DND-41 (cell line): ENCODE data around the gene LHX3.

ENCODE experiments used
- ATAC-seq: fragments of 200-7000 bp; cut with Tn5 transposase; 3 replicates; pipeline ENCODE4 v1.9.1; 2021; ENCODE audit warnings: low read depth; ENCODE audit not compliant: insufficient read depth
- DNase-seq: peaks from one replicate; pipeline ENCODE4 v3.0.0-alpha.2; 2020
- H2AFZ ChIP-seq: 2 replicates; pipeline ENCODE4 v1.6.0; 2012; ENCODE audit warnings: low read depth, low read length
- H3K27ac ChIP-seq: 2 replicates; pipeline ENCODE4 v1.5.1; 2012; ENCODE audit warnings: low read length, inconsistent platforms
- H3K27me3 ChIP-seq: fragments of 200-600 bp; sonication (generic); 2 replicates; pipeline ENCODE4 v1.6.0; 2012; ENCODE audit warnings: low read length, mild to moderate bottlenecking, inconsistent platforms; ENCODE audit not compliant: insufficient read depth, poor library complexity
- H3K36me3 ChIP-seq: 2 replicates; pipeline ENCODE4 v1.5.1; 2012; ENCODE audit warnings: low read length, inconsistent platforms; ENCODE audit not compliant: insufficient read depth
- H3K4me1 ChIP-seq: 2 replicates; pipeline ENCODE4 v1.5.1; 2012; ENCODE audit warnings: mild to moderate bottlenecking, low read length; ENCODE audit not compliant: insufficient read depth
- H3K4me2 ChIP-seq: 2 replicates; pipeline ENCODE4 v1.6.0; 2012; ENCODE audit warnings: mild to moderate bottlenecking, moderate library complexity, low read length, inconsistent platforms; ENCODE audit not compliant: insufficient read depth
- H3K4me3 ChIP-seq, 2 experiments: fragments of 200-600 bp in 1 of 2; shearing (Covaris generic) in 1 of 2; 2 replicates each; pipeline ENCODE4 v1.5.1; 2012 to 2016; ENCODE audit warnings: inconsistent platforms in 2 of 2, low read length in 2 of 2, mild to moderate bottlenecking in 2 of 2, low read depth in 1 of 2, moderate library complexity in 1 of 2
- H3K79me2 ChIP-seq: 2 replicates; pipeline ENCODE4 v1.6.0; 2012; ENCODE audit warnings: low read length, inconsistent platforms; ENCODE audit not compliant: insufficient read depth
- H3K9ac ChIP-seq: 2 replicates; pipeline ENCODE4 v1.6.0; 2012; ENCODE audit warnings: low read depth, mild to moderate bottlenecking, inconsistent platforms, low read length, moderate library complexity
- H3K9me3 ChIP-seq: 2 replicates; pipeline ENCODE4 v1.5.1; 2012; ENCODE audit warnings: low read length, moderate library complexity, mild to moderate bottlenecking, inconsistent platforms; ENCODE audit not compliant: insufficient read depth, severe bottlenecking
- H4K20me1 ChIP-seq: 2 replicates; pipeline ENCODE4 v1.6.0; 2012; ENCODE audit warnings: low read length; ENCODE audit not compliant: insufficient read depth
- CTCF ChIP-seq: IDR thresholded peaks from 2 replicates; pipeline ENCODE4 v1.5.1; 2012; ENCODE audit warnings: borderline replicate concordance, low read length, moderate library complexity, mild to moderate bottlenecking; ENCODE audit not compliant: poor library complexity, severe bottlenecking; ENCODE audit errors: extremely low read depth
- EZH2 ChIP-seq: IDR thresholded peaks from 3 replicates; pipeline ENCODE4 v1.6.1; 2012; ENCODE audit warnings: borderline replicate concordance, low read depth, mild to moderate bottlenecking, moderate library complexity, low read length, inconsistent platforms; ENCODE audit not compliant: severe bottlenecking

The LHX3 gene

GRCh38 chr9:136211441-136212344 is 6.8 kb upstream of the LHX3 start:
- H4K20me1 ChIP-seq: no peaks in the 10 kb centered on the region; the same call in 1 of the 2 replicates
- no peak overlapping the region for H2AFZ ChIP-seq
- TF ChIP-seq EZH2 (no peak), CTCF (no peak)
- no peaks in the 10 kb centered on the region for H3K4me1 ChIP-seq
- no peaks in the 10 kb centered on the region for H3K79me2 ChIP-seq
- H3K9ac ChIP-seq: no peak overlapping the region
- H3K4me3 ChIP-seq: no peak overlapping the region
- no peaks in the 10 kb centered on the region for H3K27me3 ChIP-seq
- ATAC-seq (no peak), DNase-seq (no peak)
- H3K27ac ChIP-seq: no peak overlapping the region
- H3K4me2 ChIP-seq: no peak overlapping the region
- H3K36me3 ChIP-seq: peaks cover 55% of the 10 kb centered on the region
- no peaks in the 10 kb centered on the region for H3K9me3 ChIP-seq

- no peak overlapping the region for H3K4me2 ChIP-seq
- H3K79me2 ChIP-seq: no peaks in the 10 kb centered on the region
- H3K27ac ChIP-seq: no peak overlapping the region
- no peak overlapping the region for H2AFZ ChIP-seq
- ATAC-seq (no peak), DNase-seq (no peak)
- H3K4me3 ChIP-seq: no peak overlapping the region
- no peaks in the 10 kb centered on the region for H3K9me3 ChIP-seq
- H3K4me1 ChIP-seq: no peaks in the 10 kb centered on the region
- H4K20me1 ChIP-seq: peaks cover under 1% of the 10 kb centered on the region; the same call in 1 of the 2 replicates
- no peak for TF ChIP-seq CTCF
- TF ChIP-seq EZH2: no peak
- H3K36me3 ChIP-seq: peaks cover 49% of the 10 kb centered on the region
- no peaks in the 10 kb centered on the region for H3K27me3 ChIP-seq
- H3K9ac ChIP-seq: no peak overlapping the region
Measured at GRCh38 chr9:136211006-136211405, 6.1 kb upstream of the LHX3 start.

GRCh38 chr9:136210276-136210675 is 5.3 kb upstream of the LHX3 start:
- no peaks in the 10 kb centered on the region for H3K79me2 ChIP-seq
- peaks cover 42% of the 10 kb centered on the region for H3K36me3 ChIP-seq
- TF ChIP-seq CTCF (no peak), EZH2 (no peak)
- DNase-seq: no peak
- ATAC-seq: no peak
- H3K27ac ChIP-seq: no peak overlapping the region
- no peak overlapping the region for H2AFZ ChIP-seq
- peaks cover 7% of the 10 kb centered on the region; the same call in 1 of the 2 replicates for H4K20me1 ChIP-seq
- no peaks in the 10 kb centered on the region for H3K27me3 ChIP-seq
- H3K4me3 ChIP-seq: no peak overlapping the region
- no peak overlapping the region for H3K9ac ChIP-seq
- no peaks in the 10 kb centered on the region for H3K9me3 ChIP-seq
- no peak overlapping the region for H3K4me2 ChIP-seq
- no peaks in the 10 kb centered on the region for H3K4me1 ChIP-seq
